Lower leg skin (tissue), 4 donors: ENCODE measurements around the gene ERI3. TPM values are rescaled to one million over a fixed set of nuclear protein-coding genes. Genes with fewer than 3 reads are reported as not detected.

Experiments
- DNase-seq, 2 donors: peaks; one replicate each; pipeline ENCODE4 v3.0.0-alpha.2; 2019; ENCODE audit warnings: low spot score in 2 of 2
- H3K4me3 ChIP-seq: fragments of 200-600 bp; sonication (generic); 2 replicates; pipeline ENCODE4 v1.5.1; 2017; ENCODE audit warnings: mild to moderate bottlenecking, low read depth; ENCODE audit not compliant: poor library complexity, severe bottlenecking
- POLR2A ChIP-seq, 2 donors: fragments of 450-650 bp; IDR thresholded peaks; one replicate each; pipeline ENCODE4 v1.6.1; 2016 to 2017; ENCODE audit warnings: antibody characterized with exemption in 2 of 2, mild to moderate bottlenecking in 1 of 2, moderate library complexity in 1 of 2
- WGBS, 2 donors: methylation state at CpG; one replicate each; pipeline ENCODE4 v1.1.5; 2018; 5-methylcytosine and 5-hydroxymethylcytosine counted together
- intact Hi-C: fragments of 100-400 bp; cut with DNase I; formaldehyde crosslinking; loops from one replicate; pipeline ENCODE4 v1.15.0; 2023; ENCODE audit warnings: low total_unique reads
- total RNA-seq, 4 donors: library from RNA; depleted of rRNA; stranded (reverse); fragments of >200 nt; gene quantifications; one replicate each; pipeline ENCODE4 v1.1.0, GENCODE V29; 2016
- TF ChIP-seq, protein P1 (sequence below), 3 donors: fragments of 450-650 bp; IDR thresholded peaks; one replicate each; pipeline ENCODE4 v1.5.1; 2016; ENCODE audit warnings: antibody characterized with exemption in 3 of 3, mild to moderate bottlenecking in 3 of 3, moderate library complexity in 2 of 3

Gene ERI3
- total RNA-seq, 4 donors from 2014 or later: 28.3 to 43.3 (median 40.4) TPM

DNA sequence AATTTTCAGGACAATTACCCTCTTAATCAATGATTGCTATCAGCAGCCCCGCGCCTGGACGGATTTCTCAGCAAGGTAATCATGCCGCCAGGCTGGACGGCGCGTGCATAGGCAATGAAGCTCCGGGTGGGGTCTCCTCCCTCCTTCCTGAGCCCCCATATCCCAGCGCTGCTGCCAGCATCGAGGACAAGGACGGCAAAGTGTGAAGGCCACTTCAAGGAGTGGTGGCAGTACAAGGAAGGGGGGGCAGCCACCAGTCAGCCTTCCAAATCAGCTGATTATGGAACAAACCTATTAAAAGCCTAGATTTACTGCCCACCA is 90.6 kb downstream of the ERI3 start:
- TF ChIP-seq POLR2A (IDR thresholded peaks at IDR 0.05): no peak
- TF ChIP-seq, protein P1, sequence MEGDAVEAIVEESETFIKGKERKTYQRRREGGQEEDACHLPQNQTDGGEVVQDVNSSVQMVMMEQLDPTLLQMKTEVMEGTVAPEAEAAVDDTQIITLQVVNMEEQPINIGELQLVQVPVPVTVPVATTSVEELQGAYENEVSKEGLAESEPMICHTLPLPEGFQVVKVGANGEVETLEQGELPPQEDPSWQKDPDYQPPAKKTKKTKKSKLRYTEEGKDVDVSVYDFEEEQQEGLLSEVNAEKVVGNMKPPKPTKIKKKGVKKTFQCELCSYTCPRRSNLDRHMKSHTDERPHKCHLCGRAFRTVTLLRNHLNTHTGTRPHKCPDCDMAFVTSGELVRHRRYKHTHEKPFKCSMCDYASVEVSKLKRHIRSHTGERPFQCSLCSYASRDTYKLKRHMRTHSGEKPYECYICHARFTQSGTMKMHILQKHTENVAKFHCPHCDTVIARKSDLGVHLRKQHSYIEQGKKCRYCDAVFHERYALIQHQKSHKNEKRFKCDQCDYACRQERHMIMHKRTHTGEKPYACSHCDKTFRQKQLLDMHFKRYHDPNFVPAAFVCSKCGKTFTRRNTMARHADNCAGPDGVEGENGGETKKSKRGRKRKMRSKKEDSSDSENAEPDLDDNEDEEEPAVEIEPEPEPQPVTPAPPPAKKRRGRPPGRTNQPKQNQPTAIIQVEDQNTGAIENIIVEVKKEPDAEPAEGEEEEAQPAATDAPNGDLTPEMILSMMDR (IDR thresholded peaks at IDR 0.05): no peak
- WGBS, 2 donors: 95 to 98% methylated on average over 11 of the region's 11 CpGs

DNA sequence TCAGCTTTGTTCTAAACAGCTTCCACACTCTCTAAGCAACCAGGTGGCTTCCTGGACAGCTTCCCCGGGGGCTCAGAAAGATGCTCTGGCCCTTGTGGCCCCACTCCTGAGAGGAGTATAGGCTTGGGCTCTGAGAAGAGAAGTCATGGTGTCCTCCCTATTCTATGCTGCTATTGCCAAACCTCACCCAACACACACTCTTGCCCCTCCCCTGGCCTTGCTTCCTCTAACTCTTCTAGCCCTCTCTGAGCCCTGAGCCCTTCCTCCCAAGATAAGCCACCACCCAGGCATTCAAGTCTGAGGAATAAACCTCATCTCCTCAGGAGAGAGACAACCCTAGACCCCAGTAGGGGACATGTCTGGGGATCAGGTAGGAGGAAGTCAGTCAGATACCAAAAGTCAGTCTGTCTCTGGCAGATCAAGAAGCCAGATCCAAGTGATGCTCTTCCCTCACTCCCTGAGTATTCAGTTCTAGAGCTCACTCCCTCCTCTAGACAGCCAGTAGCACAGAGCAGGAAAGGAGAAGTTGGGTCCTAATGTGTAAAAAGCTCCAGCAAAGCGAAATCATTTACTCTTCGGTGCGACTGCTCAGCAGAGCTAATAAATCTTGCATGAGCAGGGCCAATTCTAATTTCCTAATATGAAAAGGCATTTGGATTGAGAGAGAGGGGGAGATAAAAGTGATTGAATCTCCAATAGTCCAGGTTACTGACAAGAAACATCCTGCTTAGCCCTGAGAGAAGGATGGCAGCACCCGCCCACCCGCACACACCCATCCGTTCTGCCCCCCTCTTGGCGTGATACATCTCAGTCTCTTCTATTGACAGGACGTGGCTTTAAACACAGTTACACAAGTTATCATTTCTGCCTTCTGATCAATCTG is 91.2 kb downstream of the ERI3 start:
- TF ChIP-seq POLR2A (IDR thresholded peaks at IDR 0.05): no peak
- TF ChIP-seq, protein P1 (IDR thresholded peaks at IDR 0.05): no peak
- no peak overlapping the region for H3K4me3 ChIP-seq
- intact Hi-C loops: no loop called here
- DNase-seq: no peak
- WGBS, 2 donors: 86 to 89% methylated on average over 9 of the region's 9 CpGs

More for the DNA sequence above, 90.6 kb downstream of the ERI3 start:
- intact Hi-C loops: no loop called here
- DNase-seq: no peak
- H3K4me3 ChIP-seq: no peak overlapping the region

DNA sequence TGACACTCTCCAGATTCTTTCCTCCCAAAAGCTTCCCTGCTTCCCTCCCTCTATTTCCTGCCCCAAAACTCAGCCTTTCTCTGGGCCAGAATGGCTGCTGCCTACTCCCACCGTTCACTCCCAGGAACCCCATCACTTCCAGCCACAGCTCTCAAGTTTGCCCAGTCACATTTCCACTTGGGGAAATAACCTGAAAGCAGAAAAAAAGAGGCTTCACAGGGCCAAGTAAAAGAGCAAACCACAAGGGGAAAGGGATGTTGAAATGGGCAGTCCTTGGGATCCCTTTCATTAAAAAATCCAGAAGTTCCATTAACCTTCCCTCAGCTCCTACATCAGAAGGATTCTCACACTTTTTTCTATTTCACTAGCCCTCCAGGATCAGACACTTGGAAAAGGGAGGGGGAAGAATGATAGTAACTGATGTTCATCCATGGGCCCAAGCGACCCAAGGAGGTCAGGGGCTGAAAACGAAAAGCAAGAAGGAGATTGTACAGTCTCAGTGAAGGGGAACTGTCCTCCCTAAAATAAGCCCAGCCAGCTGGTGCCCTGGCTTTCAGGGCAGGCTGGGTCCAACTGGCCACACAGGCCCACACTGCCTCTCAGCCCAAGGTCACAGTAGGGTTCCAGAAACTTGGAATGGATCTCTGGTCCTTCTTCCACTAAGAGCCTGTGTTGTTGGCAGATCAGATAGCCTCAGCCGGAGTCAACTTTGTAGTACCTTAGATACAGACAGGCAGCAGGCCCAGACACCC is 92.1 kb downstream of the ERI3 start:
- intact Hi-C loops: no loop called here
- TF ChIP-seq, protein P1 (IDR thresholded peaks at IDR 0.05): no peak
- no peak for TF ChIP-seq POLR2A (IDR thresholded peaks at IDR 0.05)
- no peak overlapping the region for H3K4me3 ChIP-seq
- WGBS, 2 donors: 87 to 97% methylated on average over 4 of the region's 4 CpGs
- no peak for DNase-seq

DNA sequence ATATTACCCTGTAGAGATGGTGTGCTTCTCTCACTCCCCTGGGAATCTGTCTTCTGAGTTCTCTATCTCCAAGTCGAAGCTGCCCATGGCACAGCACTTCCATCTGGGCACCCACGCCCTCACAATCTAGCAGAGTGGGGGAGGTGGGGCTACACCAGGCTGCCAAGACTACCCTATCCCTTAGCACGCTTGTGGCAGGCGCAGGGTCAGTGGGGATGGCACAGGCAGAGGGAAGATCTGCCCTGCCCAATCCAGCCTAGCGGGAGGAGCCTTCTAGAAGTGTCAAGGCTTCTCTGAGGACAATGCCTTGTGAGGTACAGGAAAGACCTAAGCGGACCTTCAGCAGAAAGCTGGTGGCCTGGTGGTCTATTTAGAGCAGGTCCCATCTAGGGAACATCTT is 92.6 kb downstream of the ERI3 start:
- no peak for DNase-seq
- WGBS, 2 donors: 76 to 90% methylated on average over 6 of the region's 6 CpGs
- no peak overlapping the region for H3K4me3 ChIP-seq
- TF ChIP-seq, protein P1 (IDR thresholded peaks at IDR 0.05): no peak
- TF ChIP-seq POLR2A (IDR thresholded peaks at IDR 0.05): no peak
- intact Hi-C loops: no loop called here

DNA sequence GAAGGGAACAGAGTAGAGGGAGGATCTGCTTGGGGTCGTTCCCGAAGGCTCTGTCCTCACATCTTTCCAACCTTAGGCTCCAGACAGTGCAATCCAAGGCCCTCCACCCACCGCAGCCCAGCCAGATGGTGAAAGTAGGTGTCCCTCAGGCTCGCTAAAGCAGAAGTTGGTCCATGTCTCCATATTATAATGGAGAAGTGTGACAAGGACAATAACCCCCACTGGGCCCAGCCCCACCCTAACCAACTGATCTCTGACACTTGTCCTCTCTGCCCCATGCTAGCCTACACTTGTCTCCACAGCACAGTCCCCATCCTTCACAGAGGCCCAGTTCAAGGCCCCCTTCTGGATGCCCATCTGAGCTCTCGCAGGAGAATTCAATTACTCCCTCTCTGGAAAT is 93.1 kb downstream of the ERI3 start:
- TF ChIP-seq, protein P1 (IDR thresholded peaks at IDR 0.05): no peak
- no peak for TF ChIP-seq POLR2A (IDR thresholded peaks at IDR 0.05)
- H3K4me3 ChIP-seq: no peak overlapping the region
- intact Hi-C loops: no loop called here
- 47 to 70% methylated on average over 5 of the region's 5 CpGs for WGBS, 2 donors
- no peak for DNase-seq
